Coronary artery (tissue), 2 donors: ENCODE measurements around the gene ARSI.

Experiments used
- DNase-seq: peaks from one replicate; pipeline ENCODE4 v3.0.0-alpha.2; 2017; ENCODE audit warnings: low spot score
- H3K27ac ChIP-seq, 2 donors: fragments of 200-600 bp; sonication (generic); one replicate each; pipeline ENCODE4 v1.5.1; 2016 to 2019
- H3K4me3 ChIP-seq: fragments of 200-600 bp; sonication (generic); 2 replicates; pipeline ENCODE4 v1.5.1; 2016; ENCODE audit warnings: mild to moderate bottlenecking, moderate library complexity
- TF ChIP-seq, protein P1 (sequence below): fragments of 200-600 bp; sonication (generic); IDR thresholded peaks from one replicate; pipeline ENCODE4 v1.5.1; 2019; ENCODE audit warnings: antibody characterized with exemption

Gene ARSI

DNA sequence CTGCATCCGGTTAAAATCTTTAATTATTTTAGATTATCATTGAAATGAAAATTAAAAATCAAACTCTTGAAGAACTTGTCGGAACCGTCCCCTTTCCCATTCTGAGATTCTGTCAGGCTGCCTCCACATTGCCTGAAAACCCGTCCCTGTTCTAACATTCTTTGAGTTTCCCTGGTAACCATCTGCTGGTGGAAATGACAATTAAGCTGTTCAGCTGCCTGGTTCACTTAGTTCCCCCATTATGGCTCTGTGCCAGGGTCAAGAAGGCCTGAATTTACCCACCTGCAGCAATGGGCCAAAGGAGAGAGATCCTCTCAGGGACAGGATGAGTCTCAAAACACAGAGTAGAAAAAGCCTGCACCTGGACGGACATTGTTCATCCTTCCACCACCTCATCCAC is 43.0 kb upstream of the ARSI start:
- TF ChIP-seq, protein P1, sequence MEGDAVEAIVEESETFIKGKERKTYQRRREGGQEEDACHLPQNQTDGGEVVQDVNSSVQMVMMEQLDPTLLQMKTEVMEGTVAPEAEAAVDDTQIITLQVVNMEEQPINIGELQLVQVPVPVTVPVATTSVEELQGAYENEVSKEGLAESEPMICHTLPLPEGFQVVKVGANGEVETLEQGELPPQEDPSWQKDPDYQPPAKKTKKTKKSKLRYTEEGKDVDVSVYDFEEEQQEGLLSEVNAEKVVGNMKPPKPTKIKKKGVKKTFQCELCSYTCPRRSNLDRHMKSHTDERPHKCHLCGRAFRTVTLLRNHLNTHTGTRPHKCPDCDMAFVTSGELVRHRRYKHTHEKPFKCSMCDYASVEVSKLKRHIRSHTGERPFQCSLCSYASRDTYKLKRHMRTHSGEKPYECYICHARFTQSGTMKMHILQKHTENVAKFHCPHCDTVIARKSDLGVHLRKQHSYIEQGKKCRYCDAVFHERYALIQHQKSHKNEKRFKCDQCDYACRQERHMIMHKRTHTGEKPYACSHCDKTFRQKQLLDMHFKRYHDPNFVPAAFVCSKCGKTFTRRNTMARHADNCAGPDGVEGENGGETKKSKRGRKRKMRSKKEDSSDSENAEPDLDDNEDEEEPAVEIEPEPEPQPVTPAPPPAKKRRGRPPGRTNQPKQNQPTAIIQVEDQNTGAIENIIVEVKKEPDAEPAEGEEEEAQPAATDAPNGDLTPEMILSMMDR: no peak
- H3K4me3 ChIP-seq: no peak overlapping the region

DNA sequence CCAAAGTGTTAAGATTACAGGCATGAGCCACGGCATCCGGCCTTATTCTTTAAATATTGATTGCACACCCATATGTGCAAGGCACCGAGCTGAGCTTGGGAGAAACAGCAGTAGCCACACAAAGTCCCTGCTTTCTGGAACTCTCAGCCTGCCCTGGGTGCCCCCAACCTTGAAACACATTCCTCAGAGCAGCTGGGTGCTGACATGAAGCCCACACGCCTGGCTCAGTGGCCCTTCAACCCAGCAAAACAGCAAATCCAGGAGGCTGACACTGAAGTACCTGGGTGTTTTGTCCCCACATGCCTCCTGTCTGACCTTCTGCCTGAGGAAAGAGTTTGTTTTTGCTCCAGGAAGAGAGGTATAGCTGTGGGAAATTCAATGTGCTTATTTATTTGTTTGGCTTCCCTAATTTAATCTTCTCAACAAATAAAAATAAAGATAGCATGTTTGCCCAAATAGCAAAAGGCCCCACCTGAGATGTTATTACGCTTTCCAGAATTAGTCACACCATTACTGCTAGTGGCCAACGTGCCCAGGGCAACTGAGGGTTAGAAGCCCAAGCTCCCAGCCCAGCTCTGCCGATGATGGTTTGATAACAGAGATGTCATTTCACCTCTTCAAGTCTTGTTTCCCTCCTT is 41.4 kb upstream of the ARSI start:
- no peak for DNase-seq

More for the DNA sequence above, 43.0 kb upstream of the ARSI start:
- DNase-seq: no peak
- no peak overlapping the region for H3K27ac ChIP-seq

DNA sequence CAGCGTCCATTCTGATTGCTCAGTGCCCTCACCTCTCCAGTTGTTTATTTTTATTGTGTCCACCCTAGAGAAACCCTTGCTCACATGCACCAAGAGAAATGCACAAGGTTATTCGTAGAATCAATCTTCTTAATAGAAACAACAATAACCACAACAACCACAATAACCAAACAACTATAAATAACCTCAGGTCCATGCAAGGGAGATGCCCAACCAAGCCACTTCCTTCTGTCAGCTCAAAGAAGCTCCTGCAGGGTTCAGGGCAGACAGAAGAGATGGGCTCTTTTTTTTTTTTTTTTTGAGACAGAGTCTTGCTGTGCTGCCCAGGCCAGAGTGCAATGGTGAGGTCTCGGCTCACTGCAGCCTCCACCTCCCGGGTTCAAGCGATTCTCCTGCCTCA is 39.9 kb upstream of the ARSI start:
- TF ChIP-seq, protein P1: no peak
- Histone ChIP-seq H3K4me3 (no peak overlapping the region), H3K27ac (no peak overlapping the region)
- no peak for DNase-seq

More for the DNA sequence above, 41.4 kb upstream of the ARSI start:
- no peak overlapping the region for H3K4me3 ChIP-seq
- no peak overlapping the region for H3K27ac ChIP-seq
- TF ChIP-seq, protein P1: no peak

DNA sequence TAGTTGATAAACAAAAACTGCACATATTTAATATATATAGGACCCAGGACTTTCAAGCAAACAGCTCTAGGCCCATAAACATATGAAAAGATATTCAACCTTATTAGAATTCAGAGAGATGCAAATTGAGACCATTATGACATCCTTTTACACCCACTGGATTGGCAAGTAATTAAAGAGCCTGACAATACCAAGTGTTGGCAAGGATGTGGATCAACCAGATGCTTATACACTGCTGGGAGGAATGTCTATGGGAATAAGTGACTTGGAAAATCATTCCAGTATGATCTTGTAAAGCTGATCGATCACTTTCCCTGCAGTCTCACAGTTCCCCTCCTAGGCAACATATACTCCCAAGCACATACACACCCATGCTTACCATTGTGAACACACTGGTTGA is 39.3 kb upstream of the ARSI start:
- no peak for DNase-seq
- no peak overlapping the region for H3K4me3 ChIP-seq
- H3K27ac ChIP-seq: no peak overlapping the region
- TF ChIP-seq, protein P1: no peak

DNA sequence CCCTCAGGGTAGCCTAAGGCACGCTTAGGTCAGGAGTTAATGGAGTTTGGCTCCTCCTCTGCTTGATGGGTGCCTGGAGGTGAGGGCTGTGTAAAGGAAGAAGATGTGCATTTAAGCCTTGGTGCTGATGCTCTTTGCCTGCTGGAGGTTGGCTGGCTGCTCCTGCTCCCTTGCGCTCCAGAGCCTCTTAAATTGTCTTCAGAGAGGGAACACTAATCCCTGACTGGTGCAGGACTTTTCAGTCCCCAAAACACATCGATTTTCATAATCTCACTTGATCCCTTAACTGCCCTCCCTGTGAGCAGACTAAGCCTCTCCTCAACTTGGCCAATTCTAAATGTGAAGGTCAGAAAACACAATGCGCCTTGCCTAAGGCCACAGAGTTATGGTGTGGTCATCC is 38.6 kb upstream of the ARSI start:
- no peak overlapping the region for H3K4me3 ChIP-seq
- no peak for DNase-seq
- no peak overlapping the region for H3K27ac ChIP-seq
- TF ChIP-seq, protein P1: no peak

DNA sequence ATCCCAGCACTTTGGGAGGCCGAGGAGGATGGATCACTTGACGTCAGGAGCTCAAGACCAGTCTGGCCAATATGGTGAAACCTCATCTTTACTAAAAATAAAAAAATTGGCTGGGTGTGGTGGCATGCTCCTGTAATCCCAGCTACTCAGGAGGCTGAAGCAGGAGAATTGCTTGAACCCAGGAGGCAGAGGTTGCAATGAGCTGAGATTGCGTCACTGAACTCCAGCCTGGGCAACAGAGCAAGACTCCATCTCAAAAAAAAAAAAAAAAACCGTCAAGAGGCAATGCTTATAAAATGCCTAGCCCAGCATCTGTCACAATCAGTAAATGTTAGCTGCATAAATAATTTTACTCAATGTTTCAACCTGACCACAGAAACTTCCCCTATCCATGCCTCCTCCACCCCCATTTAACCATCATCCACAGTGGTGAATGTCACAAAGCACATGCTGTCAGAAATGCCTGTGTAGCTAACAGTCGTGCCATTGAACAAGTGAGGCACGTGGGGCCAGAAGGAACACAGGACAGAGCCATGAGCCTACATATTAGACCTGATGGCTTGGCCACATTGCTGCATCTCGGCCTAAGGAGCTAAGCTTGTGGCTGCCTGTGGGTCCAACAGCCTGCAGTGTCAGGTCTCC is 38.0 kb upstream of the ARSI start:
- Histone ChIP-seq H3K4me3 (no peak overlapping the region), H3K27ac (no peak overlapping the region)
- no peak for DNase-seq
- TF ChIP-seq, protein P1: no peak

DNA sequence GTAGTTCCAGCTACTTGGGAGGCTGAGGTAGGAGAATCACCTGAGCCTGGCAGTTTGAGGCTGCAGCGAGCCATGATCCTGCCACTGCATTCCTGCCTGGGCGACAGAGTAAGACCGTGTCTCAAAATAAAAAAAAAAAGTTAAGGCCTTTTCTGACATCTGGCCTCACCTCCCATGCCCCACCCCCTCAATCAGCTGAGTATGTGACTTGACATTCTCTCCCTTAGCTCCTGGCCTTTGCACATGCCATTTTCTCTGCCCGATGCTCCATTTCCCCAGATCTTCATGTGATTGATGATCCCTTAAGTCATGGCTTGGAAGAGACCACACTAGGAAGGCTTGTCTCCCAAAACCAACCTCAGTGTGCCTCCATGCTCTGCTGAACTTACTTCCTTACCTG is 37.1 kb upstream of the ARSI start:
- Histone ChIP-seq H3K27ac (no peak overlapping the region), H3K4me3 (no peak overlapping the region)
- no peak for DNase-seq
- TF ChIP-seq, protein P1: no peak
